ENCODE measurements around the gene TBCD.

- TF ChIP-seq CTCF (conservative IDR thresholded peaks at IDR 0.05 in 1 of 2, IDR thresholded peaks at IDR 0.05 in 1 of 2; ENCODE audit: low read depth in 1 of 2, low read length in 2 of 2) (no peak), EZH2 (IDR thresholded peaks at IDR 0.05; ENCODE audit: low read length, missing control alignments) (no peak)
These were observed 173.5 kb downstream of the TBCD start for GRCh38 chr17:82925336-82925735.

Measured in fibroblast of lung (primary cell).